Measurements from ENCODE around the gene TTLL11.

Gene TTLL11

GRCh38 chr9:122116040-122116439 lies 22.9 kb upstream of the TTLL11 start:
- WGBS (ENCODE audit: extremely low coverage, insufficient coverage, low lambda C conversion rate): no CpG with 5 or more reads among the region's 4 CpGs
- no peak overlapping the region for H2BK15ac ChIP-seq (replicated peaks; ENCODE audit: low read depth)
- no peak overlapping the region for H4K8ac ChIP-seq (ENCODE audit: low read depth, low read length)
- H3K27me3 ChIP-seq (ENCODE audit: insufficient read depth, low read length, poor library complexity): no peaks in the 10 kb centered on the region
- H3K79me2 ChIP-seq (ENCODE audit: control insufficient read depth, insufficient read depth, low read length): no peaks in the 10 kb centered on the region
- DNase-seq: peak; percentile 84
- no peak overlapping the region for H3K4ac ChIP-seq (ENCODE audit: low read depth, low read length)
- no peak overlapping the region for H3K4me3 ChIP-seq (ENCODE audit: low read length)
- H3K4me1 ChIP-seq (ENCODE audit: control insufficient read depth, low read depth, low read length): no peaks in the 10 kb centered on the region
- H4K5ac ChIP-seq (ENCODE audit: low read length): no peak overlapping the region
- H3K56ac ChIP-seq (ENCODE audit: low read length): peak overlapping the region; percentile 31
- H3K27ac ChIP-seq (ENCODE audit: low read depth, low read length): no peak overlapping the region
- no peak overlapping the region for H2BK120ac ChIP-seq (ENCODE audit: low read depth, low read length)
- no peak overlapping the region for H2AK5ac ChIP-seq (ENCODE audit: low read length)
- no peak overlapping the region for H3K4me2 ChIP-seq (ENCODE audit: low read length)
- no peak overlapping the region for H2BK5ac ChIP-seq (ENCODE audit: low read length)
- no peak overlapping the region for H3K23ac ChIP-seq (ENCODE audit: low read length)
- no peaks in the 10 kb centered on the region for H3K36me3 ChIP-seq (ENCODE audit: control insufficient read depth, insufficient read depth, low read length)
- no peak overlapping the region for H3K9ac ChIP-seq (ENCODE audit: low read length)
- no peak overlapping the region for H3K18ac ChIP-seq (ENCODE audit: low read length)
- no peaks in the 10 kb centered on the region for H3K79me1 ChIP-seq (ENCODE audit: low read length)

GRCh38 chr9:122115176-122116035 lies 22.3 kb upstream of the TTLL11 start:
- H3K23ac ChIP-seq (ENCODE audit: low read length): no peak overlapping the region
- no peak overlapping the region for H3K4ac ChIP-seq (ENCODE audit: low read depth, low read length)
- DNase-seq: no peak
- H3K4me1 ChIP-seq (ENCODE audit: control insufficient read depth, low read depth, low read length): no peaks in the 10 kb centered on the region
- no peak overlapping the region for H4K8ac ChIP-seq (ENCODE audit: low read depth, low read length)
- H3K4me3 ChIP-seq (ENCODE audit: low read length): no peak overlapping the region
- no peak overlapping the region for H2BK15ac ChIP-seq (replicated peaks; ENCODE audit: low read depth)
- H3K36me3 ChIP-seq (ENCODE audit: control insufficient read depth, insufficient read depth, low read length): no peaks in the 10 kb centered on the region
- WGBS (ENCODE audit: extremely low coverage, insufficient coverage, low lambda C conversion rate): no CpG with 5 or more reads among the region's 12 CpGs
- H3K27me3 ChIP-seq (ENCODE audit: insufficient read depth, low read length, poor library complexity): no peaks in the 10 kb centered on the region
- H3K56ac ChIP-seq (ENCODE audit: low read length): peak overlapping the region; percentile 25
- no peak overlapping the region for H2BK120ac ChIP-seq (ENCODE audit: low read depth, low read length)
- no peak overlapping the region for H2BK5ac ChIP-seq (ENCODE audit: low read length)
- no peak overlapping the region for H3K4me2 ChIP-seq (ENCODE audit: low read length)
- H3K79me2 ChIP-seq (ENCODE audit: control insufficient read depth, insufficient read depth, low read length): no peaks in the 10 kb centered on the region
- H3K18ac ChIP-seq (ENCODE audit: low read length): no peak overlapping the region
- no peak overlapping the region for H2AK5ac ChIP-seq (ENCODE audit: low read length)
- no peak overlapping the region for H3K27ac ChIP-seq (ENCODE audit: low read depth, low read length)
- no peaks in the 10 kb centered on the region for H3K79me1 ChIP-seq (ENCODE audit: low read length)
- H4K5ac ChIP-seq (ENCODE audit: low read length): no peak overlapping the region
- no peak overlapping the region for H3K9ac ChIP-seq (ENCODE audit: low read length)

- H3K23ac ChIP-seq (ENCODE audit: low read length): no peak overlapping the region
- no peaks in the 10 kb centered on the region for H3K79me1 ChIP-seq (ENCODE audit: low read length)
- H3K4ac ChIP-seq (ENCODE audit: low read depth, low read length): no peak overlapping the region
- no peak overlapping the region for H4K5ac ChIP-seq (ENCODE audit: low read length)
- H3K4me2 ChIP-seq (ENCODE audit: low read length): no peak overlapping the region
- no peak for DNase-seq
- H3K9ac ChIP-seq (ENCODE audit: low read length): no peak overlapping the region
- no peak overlapping the region for H4K8ac ChIP-seq (ENCODE audit: low read depth, low read length)
- H2AK5ac ChIP-seq (ENCODE audit: low read length): no peak overlapping the region
- no peak overlapping the region for H3K27ac ChIP-seq (ENCODE audit: low read depth, low read length)
- no peak overlapping the region for H2BK15ac ChIP-seq (replicated peaks; ENCODE audit: low read depth)
- no peak overlapping the region for H3K56ac ChIP-seq (ENCODE audit: low read length)
- no peak overlapping the region for H2BK5ac ChIP-seq (ENCODE audit: low read length)
- H3K4me1 ChIP-seq (ENCODE audit: control insufficient read depth, low read depth, low read length): no peaks in the 10 kb centered on the region
- no peaks in the 10 kb centered on the region for H3K27me3 ChIP-seq (ENCODE audit: insufficient read depth, low read length, poor library complexity)
- no peak overlapping the region for H3K18ac ChIP-seq (ENCODE audit: low read length)
- no CpG with 5 or more reads among the region's 5 CpGs for WGBS (ENCODE audit: extremely low coverage, insufficient coverage, low lambda C conversion rate)
- H3K4me3 ChIP-seq (ENCODE audit: low read length): no peak overlapping the region
- H3K79me2 ChIP-seq (ENCODE audit: control insufficient read depth, insufficient read depth, low read length): no peaks in the 10 kb centered on the region
- H3K36me3 ChIP-seq (ENCODE audit: control insufficient read depth, insufficient read depth, low read length): no peaks in the 10 kb centered on the region
- H2BK120ac ChIP-seq (ENCODE audit: low read depth, low read length): no peak overlapping the region
Measured at GRCh38 chr9:122113574-122113973, 20.5 kb upstream of the TTLL11 start.

- Histone ChIP-seq H2BK120ac (ENCODE audit: low read depth, low read length) (no peak overlapping the region), H3K9ac (ENCODE audit: low read length) (no peak overlapping the region), H2AK5ac (ENCODE audit: low read length) (no peak overlapping the region), H3K4me3 (ENCODE audit: low read length) (no peak overlapping the region), H3K79me2 (ENCODE audit: control insufficient read depth, insufficient read depth, low read length) (no peaks in the 10 kb centered on the region), H3K4me1 (ENCODE audit: control insufficient read depth, low read depth, low read length) (no peaks in the 10 kb centered on the region), H2BK5ac (ENCODE audit: low read length) (no peak overlapping the region), H3K4ac (ENCODE audit: low read depth, low read length) (no peak overlapping the region), H4K5ac (ENCODE audit: low read length) (no peak overlapping the region), H3K79me1 (ENCODE audit: low read length) (no peaks in the 10 kb centered on the region), H3K56ac (ENCODE audit: low read length) (no peak overlapping the region), H3K36me3 (ENCODE audit: control insufficient read depth, insufficient read depth, low read length) (no peaks in the 10 kb centered on the region), H3K27ac (ENCODE audit: low read depth, low read length) (no peak overlapping the region), H3K27me3 (ENCODE audit: insufficient read depth, low read length, poor library complexity) (no peaks in the 10 kb centered on the region), H4K8ac (ENCODE audit: low read depth, low read length) (no peak overlapping the region), H3K18ac (ENCODE audit: low read length) (no peak overlapping the region), H3K23ac (ENCODE audit: low read length) (no peak overlapping the region), H3K4me2 (ENCODE audit: low read length) (no peak overlapping the region), H2BK15ac (replicated peaks; ENCODE audit: low read depth) (no peak overlapping the region)
- no CpG with 5 or more reads among the region's 6 CpGs for WGBS (ENCODE audit: extremely low coverage, insufficient coverage, low lambda C conversion rate)
- DNase-seq: no peak
Measured at GRCh38 chr9:122112238-122112637, 19.1 kb upstream of the TTLL11 start.

- Histone ChIP-seq H3K4me2 (ENCODE audit: low read length) (no peak overlapping the region), H3K9ac (ENCODE audit: low read length) (no peak overlapping the region), H2BK5ac (ENCODE audit: low read length) (no peak overlapping the region), H3K23ac (ENCODE audit: low read length) (no peak overlapping the region), H3K4ac (ENCODE audit: low read depth, low read length) (no peak overlapping the region), H2BK15ac (replicated peaks; ENCODE audit: low read depth) (no peak overlapping the region), H3K4me1 (ENCODE audit: control insufficient read depth, low read depth, low read length) (no peaks in the 10 kb centered on the region), H3K56ac (ENCODE audit: low read length) (no peak overlapping the region), H3K18ac (ENCODE audit: low read length) (no peak overlapping the region), H4K5ac (ENCODE audit: low read length) (no peak overlapping the region), H3K27ac (ENCODE audit: low read depth, low read length) (no peak overlapping the region), H2AK5ac (ENCODE audit: low read length) (no peak overlapping the region), H2BK120ac (ENCODE audit: low read depth, low read length) (no peak overlapping the region), H3K79me2 (ENCODE audit: control insufficient read depth, insufficient read depth, low read length) (no peaks in the 10 kb centered on the region), H3K36me3 (ENCODE audit: control insufficient read depth, insufficient read depth, low read length) (no peaks in the 10 kb centered on the region), H3K79me1 (ENCODE audit: low read length) (no peaks in the 10 kb centered on the region), H3K27me3 (ENCODE audit: insufficient read depth, low read length, poor library complexity) (no peaks in the 10 kb centered on the region), H4K8ac (ENCODE audit: low read depth, low read length) (no peak overlapping the region), H3K4me3 (ENCODE audit: low read length) (no peak overlapping the region)
- no peak for DNase-seq
- no CpG with 5 or more reads among the region's 9 CpGs for WGBS (ENCODE audit: extremely low coverage, insufficient coverage, low lambda C conversion rate)
Measured at GRCh38 chr9:122111413-122112085, 18.4 kb upstream of the TTLL11 start.
